ENCODE measurements around the gene PROSER1. TPM values are rescaled to one million over a fixed set of nuclear protein-coding genes. Genes with fewer than 3 reads are reported as not detected.
"Not testable (repeated sequence)": the region's sequence is repeated elsewhere in the genome, so short reads cannot be mapped to it uniquely, and the experiment has no call there.

Gene PROSER1
- total RNA-seq, 1 donor from 2014 or later = 7.7 TPM

DNA sequence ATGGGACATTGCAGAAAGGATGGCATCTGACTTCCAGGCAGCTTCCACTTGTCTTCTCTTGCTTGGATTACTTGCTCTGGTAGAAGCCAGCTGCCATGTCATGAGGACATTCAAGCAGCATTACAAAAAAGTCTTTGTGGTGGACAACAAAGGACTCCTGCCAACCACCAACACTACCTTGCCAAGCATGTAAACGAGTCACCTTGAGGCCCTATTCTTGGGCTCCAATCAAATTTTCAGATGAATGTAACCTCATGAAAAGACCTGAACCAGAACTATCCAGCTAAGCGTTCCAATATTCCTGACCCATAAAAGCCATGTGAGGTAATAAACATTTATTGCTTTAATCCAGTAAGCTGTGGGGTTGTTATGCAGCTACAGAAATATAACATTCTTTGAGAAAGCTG is 12.5 kb downstream of the PROSER1 start:
- no peak for DNase-seq (ENCODE audit: low read depth in 2 of 2)

DNA sequence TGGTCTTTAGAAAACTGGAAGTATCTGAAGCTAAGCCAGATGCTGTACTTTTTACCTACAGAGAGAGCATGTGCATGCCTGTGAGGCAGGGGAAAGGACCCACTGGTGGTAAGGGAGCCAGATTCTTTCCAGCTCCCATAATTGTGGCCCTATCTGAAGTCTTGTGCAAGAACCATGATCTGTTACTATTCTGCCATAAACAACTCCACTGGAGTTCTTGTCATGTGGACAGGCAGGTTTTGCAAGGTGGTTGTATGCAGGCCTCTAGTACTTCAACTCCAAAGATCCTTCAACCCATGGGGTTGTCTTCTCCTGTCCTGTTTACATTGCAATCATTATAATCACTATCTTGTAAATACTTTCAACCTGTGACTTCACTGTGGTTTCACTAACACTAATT is 14.1 kb downstream of the PROSER1 start:
- no peak for DNase-seq (ENCODE audit: low read depth in 2 of 2)

DNA sequence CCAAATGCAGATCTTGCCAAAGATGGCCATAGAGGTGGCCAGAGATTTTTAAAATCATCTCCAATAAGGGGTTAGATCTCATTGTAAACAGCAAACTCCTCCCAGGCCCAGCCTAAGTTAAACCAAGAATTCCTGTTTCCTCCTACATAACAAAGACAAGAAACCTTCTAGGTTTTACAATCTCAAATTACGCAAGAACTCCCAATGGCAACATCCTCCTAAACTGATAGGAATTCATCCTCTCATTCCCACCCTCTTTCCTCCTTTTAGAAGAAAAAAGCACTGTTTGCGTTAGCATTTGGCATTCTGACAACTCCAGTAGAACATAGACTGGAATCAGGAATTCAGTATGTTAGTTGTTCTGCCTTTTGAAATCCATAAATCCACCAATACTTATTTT is 14.6 kb downstream of the PROSER1 start:
- no peak for DNase-seq (ENCODE audit: low read depth in 2 of 2)

DNA sequence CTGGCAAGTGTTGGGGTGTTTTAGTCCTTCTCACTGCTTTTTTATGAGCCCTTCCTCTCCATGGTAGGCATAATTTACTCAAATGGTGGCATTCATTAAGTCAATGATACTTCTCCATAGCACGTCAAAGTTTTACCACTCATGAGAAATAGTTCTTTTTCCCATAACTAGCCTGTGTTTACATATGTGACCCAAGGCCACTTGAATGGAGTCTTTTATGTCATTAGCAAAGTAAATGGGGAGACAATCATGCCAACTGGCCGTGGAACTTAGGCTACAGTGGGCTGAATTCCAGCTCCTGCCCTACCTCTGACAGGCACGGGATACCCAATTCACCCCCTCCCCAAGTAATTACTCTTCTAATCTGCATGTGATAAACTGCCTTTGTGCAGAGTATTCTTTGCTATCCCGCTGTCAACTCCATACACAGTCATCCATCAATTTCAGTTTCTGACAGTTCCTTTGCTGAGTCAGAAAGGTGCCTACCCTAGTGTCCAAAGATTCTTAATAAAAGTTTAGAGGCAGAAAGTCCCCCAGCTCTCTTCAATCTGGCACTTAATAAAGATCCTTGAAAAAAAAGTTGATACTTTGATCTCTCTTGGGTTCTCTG is 16.9 kb downstream of the PROSER1 start:
- no peak for DNase-seq (ENCODE audit: low read depth in 2 of 2)

- DNase-seq (ENCODE audit: low read depth in 2 of 2) = peak; percentile 45 to 52
Observed at GRCh38 chr13:39016787-39017186, 21.1 kb downstream of the PROSER1 start.

DNA sequence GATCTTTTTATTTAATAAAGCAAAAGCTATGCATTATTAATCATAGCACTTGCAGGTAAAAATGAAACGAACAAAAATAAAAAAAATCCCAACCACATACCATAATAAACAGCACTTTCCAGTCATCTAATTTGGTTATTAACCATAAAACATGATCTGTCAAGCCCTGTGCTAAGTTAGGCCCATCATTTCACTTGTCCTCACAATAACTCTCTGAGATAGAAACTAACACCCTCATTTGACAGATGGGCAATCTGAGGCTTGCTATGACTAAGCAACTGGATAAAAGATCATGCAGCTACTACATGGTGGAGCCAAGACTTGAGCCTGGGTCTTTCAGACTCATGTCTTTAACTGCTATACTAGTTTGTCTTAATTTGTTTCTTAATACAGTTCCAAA is 21.8 kb downstream of the PROSER1 start:
- DNase-seq (ENCODE audit: low read depth in 2 of 2) = no peak

DNA sequence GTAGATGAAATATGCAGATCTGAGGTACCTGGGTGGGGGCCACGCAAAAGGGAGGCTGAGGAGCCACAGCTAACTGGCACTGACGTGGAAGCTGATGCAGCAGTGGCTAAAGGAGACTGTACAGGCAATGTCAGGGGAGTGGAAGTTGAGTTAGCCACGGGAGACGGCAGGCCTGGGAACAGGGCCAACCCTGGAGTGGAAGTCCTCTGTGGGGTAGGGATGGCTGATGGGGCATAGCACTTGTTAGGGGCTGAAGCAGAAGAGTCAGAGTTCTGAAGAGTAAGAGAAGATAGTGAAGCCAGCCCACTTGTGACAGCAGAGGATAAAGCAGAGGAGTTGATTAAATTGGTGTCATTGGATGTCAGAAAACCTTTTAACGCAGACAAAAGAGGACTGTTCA is 24.4 kb downstream of the PROSER1 start:
- DNase-seq (ENCODE audit: low read depth in 2 of 2) = no peak

- no peak for DNase-seq (ENCODE audit: low read depth in 2 of 2)
Observed at GRCh38 chr13:39012608-39013007, 25.3 kb downstream of the PROSER1 start.

GRCh38 chr13:39006371-39007111 is 31.3 kb downstream of the PROSER1 start:
- DNase-seq (ENCODE audit: low read depth in 2 of 2) = not testable (repeated sequence)

DNA sequence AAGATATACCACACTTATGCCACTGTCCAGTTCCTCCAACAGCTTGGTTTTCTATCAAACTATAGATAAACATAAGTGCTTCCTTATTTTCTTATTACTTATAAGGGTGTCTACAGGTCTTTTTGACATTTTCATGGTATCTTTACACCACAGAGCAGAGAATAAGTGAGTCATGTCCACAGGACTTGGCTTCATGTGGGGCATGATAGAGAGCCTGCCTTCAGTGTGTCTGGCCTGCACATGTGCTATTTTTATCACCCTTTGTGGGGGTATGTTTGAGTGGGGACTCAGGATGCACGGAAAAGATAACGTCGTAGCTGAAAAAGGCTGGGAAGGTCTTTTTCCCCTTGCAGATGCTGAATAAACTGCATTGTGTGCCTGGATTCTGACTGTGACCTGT is 39.1 kb downstream of the PROSER1 start:
- DNase-seq (ENCODE audit: low read depth in 2 of 2) = no peak

DNA sequence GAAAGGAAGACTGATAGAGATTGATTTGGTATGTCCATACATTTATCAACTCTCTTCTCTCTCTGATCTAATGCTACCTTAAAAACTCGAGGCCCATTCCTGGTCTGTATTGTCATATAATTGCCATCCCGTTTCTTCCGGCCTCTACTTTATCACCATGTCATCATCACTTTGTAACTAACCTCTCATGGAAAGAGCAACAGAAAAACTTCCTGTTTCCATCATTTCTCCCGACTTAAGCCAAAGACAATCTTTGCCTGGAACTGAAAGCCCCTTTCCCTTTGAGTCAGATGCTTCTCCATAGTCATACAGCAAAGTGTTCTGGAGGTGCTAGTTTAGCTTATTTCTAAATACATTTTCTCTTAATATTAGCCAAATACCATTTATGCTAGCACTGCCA is 44.5 kb downstream of the PROSER1 start:
- DNase-seq (ENCODE audit: low read depth in 2 of 2) = peak; percentile 23 to 73

DNA sequence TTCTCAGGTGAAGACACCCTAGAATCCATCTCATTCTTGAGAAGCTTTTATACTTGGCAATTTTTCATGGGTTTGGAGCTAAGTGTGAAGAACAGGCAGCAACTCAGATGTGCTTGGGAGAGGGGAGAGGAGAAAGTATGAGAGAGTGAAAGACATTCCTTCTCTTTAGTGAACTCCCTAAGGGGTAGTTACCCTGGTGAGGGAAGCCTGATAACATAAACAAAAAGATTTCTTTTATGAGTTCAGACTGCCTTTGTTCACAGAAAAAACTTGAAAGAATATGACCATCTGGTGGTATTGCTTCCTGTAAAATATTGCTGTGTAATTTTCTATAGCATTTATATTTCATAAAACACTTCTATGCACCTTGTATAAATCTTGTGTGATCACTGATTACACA is 47.2 kb downstream of the PROSER1 start, which contains the start of gene STOML3:
STOML3 (minus strand) TSS at position 139 of the 400 bp plus-strand sequence; CDS start at position 29, 110 bp downstream.
- DNase-seq (ENCODE audit: low read depth in 2 of 2) = peak in 1 of 2 donors; percentile 31

- no peak for DNase-seq (ENCODE audit: low read depth in 2 of 2)
Observed at GRCh38 chr13:38981096-38981495, 56.8 kb downstream of the PROSER1 start.

- peak in 1 of 2 donors; percentile 6 for DNase-seq (ENCODE audit: low read depth in 2 of 2)
Observed at GRCh38 chr13:38980750-38981078, 57.2 kb downstream of the PROSER1 start.

DNA sequence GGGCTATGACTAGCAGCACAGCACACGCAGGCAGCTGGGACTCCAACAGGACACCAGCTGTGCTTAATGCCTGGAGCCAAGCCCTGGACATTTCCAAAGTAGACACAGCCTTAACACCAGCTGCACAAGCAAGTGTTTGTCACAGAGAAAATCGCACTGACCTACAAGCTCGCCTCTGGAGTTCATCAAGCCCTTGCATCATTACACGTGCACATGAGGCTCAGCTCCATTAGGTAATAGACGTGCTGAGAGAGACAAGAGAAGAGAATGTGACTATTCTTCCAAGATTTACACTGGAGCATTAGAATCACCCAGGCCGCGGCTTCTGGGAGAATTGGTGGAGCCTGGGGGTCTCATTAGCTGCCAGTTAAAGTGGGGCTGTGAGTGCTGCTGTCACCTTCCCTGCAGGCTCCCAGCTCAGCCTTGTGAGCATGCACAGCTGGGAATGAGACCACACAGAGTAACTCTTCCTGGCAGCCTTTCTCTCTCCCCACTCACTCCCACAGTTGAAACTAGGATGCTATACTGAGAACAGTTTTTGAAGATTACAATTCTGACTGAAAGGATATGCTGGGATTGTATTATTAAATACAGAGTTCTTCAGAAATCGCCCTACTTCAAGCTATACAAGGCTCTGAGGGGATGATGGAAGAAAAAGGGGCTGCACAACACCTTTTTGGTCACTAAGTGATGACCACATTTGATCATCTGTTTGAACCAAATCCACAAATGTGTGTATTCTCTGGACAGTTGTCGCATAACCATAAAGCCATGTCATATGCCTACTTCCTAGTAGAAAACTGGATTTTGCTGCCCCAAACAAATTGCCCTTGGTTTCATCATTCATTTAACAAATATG is 57.8 kb downstream of the PROSER1 start:
- no peak for DNase-seq (ENCODE audit: low read depth in 2 of 2)

GRCh38 chr13:38970380-38971051 is 67.4 kb downstream of the PROSER1 start:
- no peak for DNase-seq (ENCODE audit: low read depth in 2 of 2)

DNA sequence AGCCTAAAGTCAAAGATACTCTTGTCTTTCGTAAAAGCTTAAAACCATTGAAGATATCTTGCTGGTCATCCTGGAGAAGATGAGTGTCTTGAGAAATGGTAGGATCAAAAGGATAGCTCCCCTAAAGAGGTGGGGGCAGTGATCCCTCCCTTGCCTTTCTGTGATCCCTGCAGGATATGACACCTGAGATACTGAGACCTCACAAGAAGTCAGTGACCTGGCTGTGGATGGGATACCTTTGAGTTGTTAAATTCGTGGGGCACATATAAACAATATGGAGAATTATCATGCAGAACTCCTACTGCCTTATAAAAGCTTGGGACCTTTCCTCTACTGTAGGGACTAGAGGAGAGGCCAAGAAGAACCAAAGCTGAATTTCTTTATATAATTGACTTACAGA is 68.7 kb downstream of the PROSER1 start:
- no peak for DNase-seq (ENCODE audit: low read depth in 2 of 2)

DNA sequence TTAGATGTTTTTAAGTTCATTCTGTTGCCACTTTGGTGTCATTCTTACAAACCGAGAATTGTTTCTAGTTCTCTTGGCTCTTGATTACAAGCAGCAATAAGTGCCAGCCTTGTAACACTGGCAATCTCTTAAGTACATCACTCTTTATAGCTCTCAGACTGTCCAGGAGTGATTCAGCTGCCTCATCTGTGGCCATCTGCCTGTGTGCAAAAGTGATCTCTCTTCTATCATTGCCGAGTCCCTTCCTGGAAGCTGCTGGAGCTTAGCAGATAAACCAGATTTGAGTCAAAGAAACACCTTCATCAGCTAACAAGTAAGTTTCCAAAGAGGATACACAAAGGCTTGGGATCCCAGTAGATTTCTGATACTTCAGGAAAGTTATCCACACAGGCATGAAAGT is 70.4 kb downstream of the PROSER1 start:
- DNase-seq (ENCODE audit: low read depth in 2 of 2) = no peak

DNA sequence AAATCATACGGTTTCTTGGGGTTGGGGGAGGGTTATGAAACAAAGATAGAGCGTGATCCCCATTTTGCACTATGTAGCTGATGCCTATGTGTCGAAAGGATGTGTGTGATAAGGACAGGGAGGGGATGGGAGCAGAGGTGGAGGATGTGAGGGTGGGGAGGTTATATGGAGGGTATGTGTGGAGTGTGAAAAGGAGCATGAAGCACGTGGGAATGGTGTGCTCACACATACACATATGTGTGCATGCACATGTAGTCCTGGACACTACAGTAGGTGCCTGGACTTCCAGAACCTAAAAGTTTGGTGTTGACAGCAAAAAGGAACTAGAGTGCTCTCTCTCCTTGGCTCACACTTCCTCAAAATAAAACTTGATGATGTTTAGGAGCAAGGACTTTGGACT is 72.6 kb downstream of the PROSER1 start:
- DNase-seq (ENCODE audit: low read depth in 2 of 2) = no peak

GRCh38 chr13:38960175-38960574 is 77.7 kb downstream of the PROSER1 start:
- no peak for DNase-seq (ENCODE audit: low read depth in 2 of 2)
